CD4-positive, alpha-beta T cell treated with Interleukin-6 at 100 ng/mL for 8 hours (primary cell): ENCODE data around the gene ANO9.
A peak's percentile ranks its signal among the peaks of the same experiment; 100 is the strongest.
"Not testable (repeated sequence)": the region's sequence is repeated elsewhere in the genome, so short reads cannot be mapped to it uniquely, and the experiment has no call there.

Experiments
- DNase-seq: peaks from one replicate; pipeline ENCODE4 v3.0.0-alpha.2; 2020; ENCODE audit warnings: mixed read lengths, low spot score

The ANO9 gene

DNA sequence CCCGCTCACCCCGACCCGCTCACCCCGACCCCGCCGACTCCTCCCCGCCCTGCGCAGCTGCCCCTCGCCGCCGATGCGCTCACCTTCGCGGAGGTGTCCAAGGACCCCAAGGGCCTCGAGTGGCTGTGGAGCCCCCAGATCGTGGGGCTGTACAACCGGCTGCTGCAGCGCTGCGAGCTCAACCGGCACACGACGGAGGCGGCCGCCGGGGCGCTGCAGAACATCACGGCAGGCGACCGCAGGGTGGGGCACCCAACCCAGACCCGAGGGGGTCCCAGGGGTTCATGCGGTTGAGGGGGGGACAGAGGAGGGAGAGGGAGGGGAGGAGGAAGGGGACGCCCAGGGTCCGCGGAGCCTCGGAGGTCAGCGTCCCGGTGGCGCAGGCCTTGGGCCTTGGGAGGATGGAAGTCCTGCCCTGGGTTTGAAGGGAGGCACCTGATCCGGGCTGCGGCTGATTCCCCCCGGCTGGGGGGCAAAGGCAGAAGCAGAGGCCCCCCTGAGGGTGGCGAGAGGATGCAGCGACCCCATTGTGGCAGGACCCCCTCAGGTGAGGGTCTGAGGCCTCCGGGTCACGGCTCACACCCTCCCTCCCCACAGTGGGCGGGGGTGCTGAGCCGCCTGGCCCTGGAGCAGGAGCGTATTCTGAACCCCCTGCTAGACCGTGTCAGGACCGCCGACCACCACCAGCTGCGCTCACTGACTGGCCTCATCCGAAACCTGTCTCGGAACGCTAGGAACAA lies 38.6 kb downstream of the ANO9 start:
- DNase-seq, result no peak

DNA sequence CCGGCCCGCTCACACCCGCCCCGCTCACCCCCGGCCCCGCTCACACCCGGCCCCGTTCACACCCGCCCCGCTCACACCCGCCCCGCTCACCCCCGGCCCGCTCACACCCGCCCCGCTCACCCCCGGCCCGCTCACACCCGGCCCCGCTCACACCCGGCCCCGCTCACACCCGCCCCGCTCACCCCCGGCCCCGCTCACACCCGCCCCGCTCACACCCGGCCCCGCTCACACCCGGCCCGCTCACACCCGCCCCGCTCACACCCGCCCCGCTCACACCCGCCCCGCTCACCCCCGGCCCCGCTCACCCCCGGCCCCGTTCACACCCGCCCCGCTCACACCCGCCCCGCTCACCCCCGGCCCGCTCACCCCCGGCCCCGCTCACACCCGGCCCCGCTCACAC lies 40.6 kb downstream of the ANO9 start:
- DNase-seq, result not testable (repeated sequence)

DNA sequence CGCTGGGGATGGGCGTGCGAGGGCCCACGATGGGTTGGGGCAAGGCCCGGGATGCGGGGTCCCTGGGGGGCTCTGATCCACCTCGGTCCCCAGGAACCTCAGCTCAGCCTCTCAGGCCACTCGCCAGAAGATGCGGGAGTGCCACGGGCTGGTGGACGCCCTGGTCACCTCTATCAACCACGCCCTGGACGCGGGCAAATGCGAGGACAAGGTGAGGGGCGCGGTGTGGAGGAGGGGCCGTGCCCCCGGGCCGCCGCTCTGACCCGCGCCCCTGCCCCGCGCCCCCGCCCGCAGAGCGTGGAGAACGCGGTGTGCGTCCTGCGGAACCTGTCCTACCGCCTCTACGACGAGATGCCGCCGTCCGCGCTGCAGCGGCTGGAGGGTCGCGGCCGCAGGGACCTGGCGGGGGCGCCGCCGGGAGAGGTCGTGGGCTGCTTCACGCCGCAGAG lies 41.5 kb downstream of the ANO9 start:
- no peak for DNase-seq

DNA sequence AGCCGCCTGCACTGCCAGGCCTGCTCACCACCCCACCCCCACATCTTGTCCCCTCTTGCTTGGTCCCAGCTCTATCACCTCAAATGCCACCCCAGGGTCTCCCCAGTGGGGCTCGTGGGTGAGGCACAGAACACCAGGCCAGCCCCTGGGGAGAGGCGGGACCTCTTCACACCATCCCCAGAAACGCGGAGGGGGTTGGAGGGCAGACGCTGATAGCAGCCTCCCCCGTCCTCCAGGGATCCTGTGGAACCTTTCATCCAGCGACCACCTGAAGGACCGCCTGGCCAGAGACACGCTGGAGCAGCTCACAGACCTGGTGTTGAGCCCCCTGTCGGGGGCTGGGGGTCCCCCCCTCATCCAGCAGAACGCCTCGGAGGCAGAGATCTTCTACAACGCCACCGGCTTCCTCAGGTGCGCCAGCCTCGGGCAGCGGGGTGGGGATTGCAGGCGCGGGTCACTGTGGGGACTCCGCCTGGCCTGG lies 42.0 kb downstream of the ANO9 start:
- no peak for DNase-seq

DNA sequence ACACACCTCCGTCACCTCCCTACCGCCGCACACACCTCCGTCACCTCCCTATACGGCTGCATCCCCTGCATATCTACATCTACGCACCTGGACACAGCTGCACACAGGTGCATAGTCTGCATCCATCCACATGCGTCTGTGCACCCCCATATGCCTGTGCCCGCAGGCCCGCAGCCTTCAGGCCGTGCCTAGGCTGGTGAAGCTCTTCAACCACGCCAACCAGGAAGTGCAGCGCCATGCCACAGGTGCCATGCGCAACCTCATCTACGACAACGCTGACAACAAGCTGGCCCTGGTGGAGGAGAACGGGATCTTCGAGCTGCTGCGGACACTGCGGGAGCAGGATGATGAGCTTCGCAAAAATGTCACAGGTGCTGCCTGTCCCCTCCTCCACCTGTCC lies 43.0 kb downstream of the ANO9 start:
- no peak for DNase-seq

DNA sequence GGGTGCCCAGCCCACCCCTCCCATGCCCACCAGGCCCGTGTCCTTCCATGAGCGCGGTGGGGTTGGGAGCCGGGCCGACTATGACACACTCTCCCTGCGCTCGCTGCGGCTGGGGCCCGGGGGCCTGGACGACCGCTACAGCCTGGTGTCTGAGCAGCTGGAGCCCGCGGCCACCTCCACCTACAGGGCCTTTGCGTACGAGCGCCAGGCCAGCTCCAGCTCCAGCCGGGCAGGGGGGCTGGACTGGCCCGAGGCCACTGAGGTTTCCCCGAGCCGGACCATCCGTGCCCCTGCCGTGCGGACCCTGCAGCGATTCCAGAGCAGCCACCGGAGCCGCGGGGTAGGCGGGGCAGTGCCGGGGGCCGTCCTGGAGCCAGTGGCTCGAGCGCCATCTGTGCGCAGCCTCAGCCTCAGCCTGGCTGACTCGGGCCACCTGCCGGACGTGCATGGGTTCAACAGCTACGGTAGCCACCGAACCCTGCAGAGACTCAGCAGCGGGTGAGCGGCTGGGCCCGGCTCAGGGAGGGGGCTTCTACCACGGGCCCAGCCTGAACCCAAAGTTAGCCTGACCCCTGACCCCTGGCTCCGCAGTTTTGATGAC lies 44.8 kb downstream of the ANO9 start:
- DNase-seq, result peak; percentile 59

DNA sequence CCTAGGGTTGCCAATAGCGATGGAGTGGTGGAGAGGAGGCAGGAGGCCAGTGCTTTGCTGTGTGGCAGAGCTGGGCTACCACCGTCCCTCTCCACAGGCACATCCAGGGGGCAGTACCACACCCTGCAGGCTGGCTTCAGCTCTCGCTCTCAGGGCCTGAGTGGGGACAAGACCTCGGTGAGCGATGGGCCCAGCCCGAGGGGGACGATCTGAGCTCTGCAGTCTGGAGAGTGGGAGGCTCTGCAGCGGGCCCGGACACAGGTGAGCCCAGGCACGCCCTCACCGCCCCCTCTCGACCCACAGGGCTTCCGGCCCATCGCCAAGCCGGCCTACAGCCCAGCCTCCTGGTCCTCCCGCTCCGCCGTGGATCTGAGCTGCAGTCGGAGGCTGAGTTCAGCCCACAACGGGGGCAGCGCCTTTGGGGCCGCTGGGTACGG lies 45.3 kb downstream of the ANO9 start:
- no peak for DNase-seq

DNA sequence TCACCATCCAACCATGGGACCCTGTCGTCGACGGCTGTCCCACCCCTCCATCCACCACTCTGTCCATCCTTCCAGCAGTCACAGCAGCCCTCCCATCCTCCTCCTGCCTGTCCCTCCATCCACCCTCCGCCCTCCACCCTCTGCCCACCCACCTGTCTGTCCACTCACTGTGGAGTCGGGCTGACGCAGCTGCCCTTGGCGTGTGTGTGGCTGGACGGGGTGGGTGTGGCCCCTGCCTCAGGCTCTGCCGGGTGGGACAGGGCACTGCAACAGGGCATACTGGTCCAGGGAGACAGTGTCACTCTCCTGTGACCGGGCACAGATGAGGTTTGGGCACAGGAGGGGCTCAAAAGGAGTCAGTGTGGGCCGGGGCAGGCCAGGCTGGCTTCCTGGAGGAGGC lies 45.9 kb downstream of the ANO9 start:
- no peak for DNase-seq

DNA sequence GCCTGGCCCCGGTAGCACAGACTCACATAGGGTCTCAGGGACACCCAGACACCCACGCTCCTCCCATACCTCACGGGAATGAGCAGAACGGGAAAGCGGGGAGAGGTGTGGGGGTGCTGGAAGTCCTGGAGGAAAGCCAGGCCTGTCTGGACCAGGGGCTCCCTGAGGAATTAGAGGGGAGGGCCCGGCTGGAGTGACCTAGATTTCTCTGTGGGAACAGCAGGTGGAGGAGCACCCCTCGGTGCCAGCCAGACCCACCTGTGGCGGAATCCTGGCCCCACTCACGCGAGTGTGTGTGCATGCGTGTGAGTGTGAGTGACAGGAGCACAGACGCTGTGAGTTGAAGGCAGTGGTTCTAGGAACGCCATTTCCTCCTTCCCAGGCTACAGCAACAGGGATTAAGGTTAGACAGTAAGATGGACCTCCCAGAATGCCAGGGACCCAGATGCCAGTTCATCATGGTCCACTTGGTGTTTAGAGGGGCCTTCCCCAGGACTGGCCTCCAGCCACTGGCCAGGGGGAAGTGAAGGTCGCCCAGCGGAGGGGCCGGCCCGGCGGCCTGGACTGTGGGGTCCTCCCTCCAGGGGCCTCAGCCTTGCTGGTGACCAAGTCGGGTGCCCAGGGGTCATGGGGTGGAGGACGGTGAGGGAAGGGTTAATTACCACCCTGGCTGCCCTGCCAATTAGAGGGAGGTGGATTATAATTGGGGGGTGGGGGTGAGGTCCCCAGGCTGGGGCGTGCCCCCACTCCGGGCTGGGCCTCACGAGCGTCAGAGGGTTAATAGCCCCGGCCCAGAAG lies 46.8 kb downstream of the ANO9 start:
- DNase-seq, result no peak

DNA sequence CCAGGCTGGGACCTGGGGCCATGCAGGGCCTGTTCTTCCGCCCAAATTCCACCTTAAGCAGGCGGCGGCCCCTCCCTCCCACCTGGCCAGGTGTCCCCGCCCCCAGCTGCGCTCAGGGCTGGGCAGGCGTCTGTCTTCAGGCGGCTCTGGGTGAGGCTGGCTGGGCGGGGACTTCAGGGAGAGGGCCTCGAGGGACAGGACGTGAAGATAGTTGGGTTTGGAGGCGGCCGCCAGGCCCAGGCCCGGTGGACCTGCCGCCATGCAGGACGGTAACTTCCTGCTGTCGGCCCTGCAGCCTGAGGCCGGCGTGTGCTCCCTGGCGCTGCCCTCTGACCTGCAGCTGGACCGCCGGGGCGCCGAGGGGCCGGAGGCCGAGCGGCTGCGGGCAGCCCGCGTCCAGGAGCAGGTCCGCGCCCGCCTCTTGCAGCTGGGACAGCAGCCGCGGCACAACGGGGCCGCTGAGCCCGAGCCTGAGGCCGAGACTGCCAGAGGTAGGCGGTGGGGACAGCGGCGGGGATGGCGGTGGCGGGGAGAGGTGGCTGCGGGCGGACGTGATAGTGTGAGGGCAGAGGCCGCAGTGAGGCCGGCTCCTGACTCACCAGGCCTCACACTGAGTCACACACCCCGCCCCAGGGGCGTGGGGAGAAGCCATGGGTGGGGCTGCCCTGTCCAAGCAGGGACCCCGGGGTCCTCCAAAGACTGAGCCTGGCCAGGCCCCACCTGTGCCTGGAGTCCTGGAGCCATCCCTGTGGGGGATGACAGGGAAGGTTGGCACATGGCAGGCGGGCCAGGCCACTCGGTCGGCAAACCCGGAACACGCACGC lies 47.6 kb downstream of the ANO9 start, which contains the start of gene PKP3:
Gene PKP3, plus strand, starts transcription at position 176 of the 824 bp plus-strand sequence. Its CDS starts 84 bp downstream, at position 260.
- no peak for DNase-seq

DNA sequence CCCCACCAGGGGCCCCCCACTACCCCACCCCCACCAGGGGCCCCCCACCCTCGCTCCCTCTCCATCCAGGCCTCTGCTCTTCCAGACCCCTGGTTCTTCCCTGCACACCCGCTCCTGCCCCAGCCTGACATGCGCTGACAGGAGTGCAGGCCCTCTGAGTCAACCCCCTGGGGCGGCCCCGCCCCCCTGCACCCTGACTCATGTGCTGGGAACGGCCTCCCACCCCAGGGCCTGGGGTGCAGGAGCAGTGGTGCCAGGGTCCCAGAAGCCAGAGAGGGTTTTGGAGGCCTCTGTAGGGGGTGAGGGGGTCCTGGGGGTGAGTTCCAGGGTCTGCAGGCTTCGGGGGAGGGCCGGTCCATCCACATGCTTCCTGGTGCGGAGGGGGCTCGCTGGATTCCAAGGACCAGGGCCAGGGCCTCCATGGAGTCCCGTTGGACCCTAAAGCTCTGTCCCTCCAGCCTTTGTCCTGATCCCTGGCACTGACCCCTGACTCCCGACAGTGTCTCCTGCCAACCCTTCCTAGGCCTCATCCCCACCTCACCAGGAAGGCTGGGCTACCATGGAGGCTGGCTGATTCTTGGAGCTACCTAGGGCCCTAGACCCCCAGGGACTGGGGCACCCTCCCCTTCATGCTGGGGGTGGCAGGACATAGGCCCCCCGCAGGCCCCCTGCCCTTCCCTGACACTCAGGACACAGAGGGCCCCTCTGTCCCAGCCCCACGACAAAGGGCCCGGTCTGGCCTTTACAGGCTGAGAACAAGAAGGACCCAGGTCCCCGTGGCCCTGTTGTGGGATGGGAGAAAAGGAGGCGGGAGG lies 48.4 kb downstream of the ANO9 start:
- DNase-seq, result no peak

DNA sequence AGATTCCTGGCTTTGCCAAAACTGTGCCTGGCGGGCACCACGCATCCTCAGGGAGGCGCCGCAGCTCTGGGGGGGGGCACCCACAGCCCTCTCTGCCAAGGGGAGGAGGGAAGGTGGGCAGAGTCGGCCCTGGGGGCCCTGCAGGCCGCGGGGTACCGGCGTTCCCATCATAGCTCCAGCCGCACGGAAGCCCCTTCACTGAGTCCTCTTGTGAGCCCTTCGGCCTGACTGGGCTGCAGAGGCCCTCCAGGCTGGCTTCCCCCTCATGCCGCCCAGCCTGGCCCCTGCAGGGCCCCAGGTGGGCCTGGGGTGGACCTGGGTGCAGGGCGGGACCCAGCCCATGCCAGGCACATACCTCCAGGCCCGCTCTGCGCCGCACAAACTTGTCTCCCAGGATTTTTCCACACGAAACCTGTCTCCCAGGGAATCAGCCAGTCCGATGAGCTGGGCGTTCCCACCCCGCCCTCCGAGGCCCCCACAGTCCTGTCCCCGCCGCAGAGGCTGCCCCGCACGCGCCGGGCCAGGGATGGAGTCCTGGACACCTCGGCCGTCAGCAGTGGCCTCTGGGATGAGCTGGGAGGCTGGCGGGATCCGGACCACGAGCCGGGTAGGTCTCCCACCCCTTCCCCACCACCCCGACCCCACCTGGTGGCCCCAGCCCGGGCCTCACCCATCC lies 49.6 kb downstream of the ANO9 start:
- no peak for DNase-seq

DNA sequence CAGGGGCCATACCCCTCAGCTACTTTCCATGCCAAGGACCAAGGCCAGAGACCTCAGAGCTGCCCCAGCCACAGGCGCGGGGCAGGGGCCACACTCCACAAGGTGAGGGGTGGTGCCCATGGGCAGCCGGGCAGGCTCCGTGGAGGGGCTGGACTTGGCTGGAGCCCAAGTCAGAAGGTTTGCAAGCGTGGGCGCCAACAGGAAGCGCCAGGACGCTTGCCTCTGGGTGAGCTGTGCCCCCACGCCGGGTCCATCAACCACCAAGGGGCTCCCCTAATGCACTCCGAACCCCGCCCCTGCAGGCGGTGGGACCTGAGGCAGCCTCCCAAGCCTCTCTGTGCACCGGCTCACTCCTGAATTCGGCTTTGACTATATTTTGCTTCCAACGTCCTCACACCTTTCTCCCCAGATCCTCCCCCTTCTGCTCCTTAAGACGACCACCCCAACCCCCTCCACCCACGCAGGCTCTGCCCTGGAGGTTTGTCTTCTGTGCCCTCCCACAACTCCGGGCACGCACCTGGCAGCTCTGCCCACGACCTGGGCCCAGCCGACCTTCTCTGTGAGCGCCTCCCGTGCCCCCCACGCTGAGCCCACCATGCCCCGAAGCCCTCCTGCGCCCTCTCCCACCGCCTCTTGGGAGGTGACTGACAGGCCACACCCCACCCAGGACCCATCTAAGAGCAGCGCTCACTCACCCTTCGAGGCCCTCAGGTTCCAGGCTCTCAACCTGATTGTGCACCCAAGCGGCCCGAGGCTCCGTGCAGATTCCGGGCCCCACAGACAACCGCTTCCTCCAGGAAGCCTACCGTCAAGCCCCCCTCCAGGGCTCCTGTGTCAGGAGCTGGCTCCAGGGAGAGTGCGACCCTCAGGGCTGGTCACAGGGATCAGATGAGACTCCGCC lies 50.4 kb downstream of the ANO9 start:
- DNase-seq, result no peak

DNA sequence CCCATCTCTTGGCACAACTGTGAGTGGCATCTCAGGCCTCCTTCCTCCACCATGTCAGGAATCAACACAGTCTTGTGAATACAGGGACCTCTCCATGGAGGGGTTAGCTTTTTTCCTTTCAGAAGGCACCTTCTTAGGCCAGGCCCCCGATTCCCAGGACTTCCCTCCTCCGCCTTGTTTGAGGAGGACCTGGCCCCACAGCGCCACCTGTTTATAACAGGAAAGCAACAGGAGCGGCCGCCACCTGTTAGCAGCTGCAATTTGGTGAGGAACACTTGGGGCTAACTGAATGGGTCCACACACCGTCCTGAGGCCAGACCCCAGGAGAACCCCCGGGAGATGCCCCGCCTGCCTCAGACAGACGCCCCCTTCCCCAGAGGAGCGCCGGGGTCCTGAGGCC lies 51.6 kb downstream of the ANO9 start:
- DNase-seq, result no peak

DNA sequence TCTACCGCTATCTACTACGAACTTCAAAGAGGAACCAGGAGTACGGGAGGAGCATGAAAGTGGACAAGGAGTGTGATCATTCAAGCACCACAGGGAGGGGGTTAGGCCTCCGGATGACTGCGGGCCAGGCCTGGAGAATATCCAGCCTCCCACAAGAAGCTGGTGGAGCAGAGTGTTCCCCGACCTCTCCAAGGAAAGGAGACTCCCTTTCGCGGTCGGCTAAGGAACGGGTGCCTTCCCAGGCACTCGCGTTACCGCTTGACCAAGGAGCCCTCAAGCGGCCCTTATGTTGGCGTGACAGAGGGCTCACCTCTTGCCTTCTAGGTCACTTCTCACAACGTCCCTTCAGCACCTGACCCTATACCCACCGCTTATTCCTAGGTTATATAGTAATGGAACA lies 52.4 kb downstream of the ANO9 start:
- DNase-seq, result not testable (repeated sequence)

DNA sequence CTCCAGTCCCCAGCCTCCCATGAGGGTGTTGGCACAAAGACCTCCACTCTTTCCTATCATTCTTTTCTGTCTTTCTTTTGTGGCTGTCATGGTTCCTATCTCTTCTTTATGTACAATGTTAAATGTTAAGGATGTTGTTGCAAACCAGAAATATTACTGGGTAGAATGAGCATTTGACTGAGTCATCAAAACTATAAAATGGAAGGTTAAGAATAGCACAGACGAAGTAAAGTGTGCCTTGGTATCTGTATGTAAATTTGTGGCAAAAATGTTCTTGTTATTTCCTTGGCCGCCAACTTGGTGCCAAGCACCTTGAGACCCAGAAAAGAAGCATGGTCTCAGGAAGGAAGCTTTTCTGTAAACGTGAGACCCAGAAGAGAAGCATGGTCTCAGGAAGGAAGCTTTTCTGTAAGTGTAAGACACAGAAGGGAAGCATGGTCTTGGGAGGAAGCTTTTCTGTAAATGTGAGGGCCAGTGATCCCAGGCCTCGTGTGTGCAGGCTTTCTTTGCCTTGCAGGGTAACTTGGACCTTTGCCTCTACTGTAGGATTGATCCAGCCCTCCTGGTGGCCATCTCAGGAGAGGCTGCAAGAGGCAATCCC lies 54.5 kb downstream of the ANO9 start:
- DNase-seq, result no peak

DNA sequence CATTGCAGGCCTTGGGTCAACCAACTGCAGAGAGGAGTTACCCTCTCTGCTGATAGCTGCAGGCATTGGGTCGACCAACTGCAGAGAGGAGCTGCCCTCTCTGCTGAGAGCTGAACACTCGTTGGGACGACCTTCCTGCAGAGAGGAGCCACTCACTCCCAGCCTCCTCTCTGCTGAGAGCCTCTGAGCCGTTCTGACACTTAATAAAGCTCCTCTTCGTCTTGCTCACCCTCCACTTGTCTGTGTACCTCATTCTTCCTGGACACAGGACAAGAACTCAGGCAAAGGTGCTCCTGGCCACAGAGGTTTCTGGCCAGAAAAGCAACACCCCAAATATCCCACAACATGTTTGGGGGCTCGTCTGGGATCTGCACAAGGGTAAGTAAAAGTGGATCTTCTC lies 55.3 kb downstream of the ANO9 start:
- no peak for DNase-seq

DNA sequence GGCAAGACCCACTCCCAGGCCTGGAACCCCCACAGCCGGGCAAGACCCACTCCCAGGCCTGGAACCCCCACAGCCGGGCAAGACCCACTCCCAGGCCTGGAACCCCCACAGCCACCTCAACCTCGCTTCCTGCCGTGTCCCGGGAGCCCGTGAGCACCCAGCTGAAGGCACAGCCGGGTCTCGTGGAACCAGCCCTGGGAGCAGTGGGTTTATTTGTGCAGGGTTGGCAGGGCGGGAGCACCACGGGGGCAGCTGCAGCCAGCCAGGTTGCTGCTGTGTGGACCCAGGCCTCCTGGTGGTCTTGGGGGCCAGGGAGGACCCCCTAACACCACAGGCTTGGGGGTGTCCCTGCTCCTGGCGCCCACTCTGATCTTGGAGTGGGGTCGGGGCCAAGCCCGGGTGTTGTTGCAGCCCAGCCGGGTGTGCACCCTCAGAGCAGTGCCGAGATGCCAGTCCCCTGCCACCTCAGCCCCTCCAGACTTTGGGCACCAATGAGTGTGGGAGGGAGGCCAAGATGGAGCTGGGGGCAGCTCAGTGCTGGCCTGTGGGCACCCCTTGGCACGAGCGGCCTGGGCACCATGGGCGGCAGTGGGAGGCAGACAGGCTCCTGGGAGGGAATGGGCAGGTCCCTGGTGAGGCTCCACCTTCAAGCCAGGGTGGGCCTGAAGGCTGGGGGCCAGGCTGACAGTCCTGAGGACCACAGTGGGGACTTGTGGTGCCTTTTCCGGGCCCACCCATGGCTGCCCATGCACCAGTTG lies 56.0 kb downstream of the ANO9 start:
- DNase-seq, result no peak
